Testis (tissue), 2 donors: Measurements from ENCODE around the gene BCAS3.

Source experiments
- POLR2A ChIP-seq: fragments of 450-650 bp; IDR thresholded peaks from one replicate; pipeline ENCODE4 v1.6.1; 2017; ENCODE audit warnings: antibody characterized with exemption, mild to moderate bottlenecking, moderate library complexity
- TF ChIP-seq, protein P1 (sequence below), 3 experiments: fragments of 450-650 bp in 2 of 3; fragments of 200-600 bp in 1 of 3; sonication (generic) in 1 of 3; IDR thresholded peaks; one replicate each; pipeline ENCODE4 v1.5.1; 2016 to 2019; ENCODE audit warnings: antibody characterized with exemption in 3 of 3, mild to moderate bottlenecking in 2 of 3, moderate library complexity in 1 of 3

DNA sequence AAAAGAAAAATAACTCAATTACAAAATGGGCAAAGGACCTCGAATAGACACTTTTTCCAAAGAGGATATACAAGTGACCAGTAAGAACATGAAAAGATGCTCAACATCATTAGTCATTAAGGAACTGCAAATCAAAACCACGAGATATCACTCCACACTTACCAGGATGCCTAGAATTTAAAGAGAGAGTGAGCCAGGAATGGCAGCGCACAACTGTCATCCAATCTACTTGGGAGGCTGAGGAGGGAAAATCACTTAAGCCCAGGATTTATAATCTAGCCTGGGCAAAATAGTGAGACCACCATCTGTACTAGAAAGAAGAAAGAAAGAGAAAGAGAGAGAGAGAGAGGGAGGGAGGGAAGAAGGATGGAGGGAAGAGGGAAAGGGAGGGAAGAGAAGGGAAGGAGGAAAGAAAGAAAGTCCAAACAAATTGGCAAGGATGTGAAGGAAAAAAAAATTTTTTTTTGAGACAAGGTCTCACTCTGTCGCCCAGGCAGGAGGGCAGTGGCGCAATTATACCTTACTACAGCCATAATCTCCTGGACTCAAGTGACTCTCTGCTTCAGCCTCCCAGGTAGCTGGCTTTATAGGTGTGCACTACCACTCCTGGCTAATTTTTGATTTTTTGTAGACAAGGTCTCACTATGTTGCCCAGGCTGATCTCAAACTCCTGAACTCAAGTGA lies 744.6 kb downstream of the BCAS3 start:
- TF ChIP-seq, protein P1, sequence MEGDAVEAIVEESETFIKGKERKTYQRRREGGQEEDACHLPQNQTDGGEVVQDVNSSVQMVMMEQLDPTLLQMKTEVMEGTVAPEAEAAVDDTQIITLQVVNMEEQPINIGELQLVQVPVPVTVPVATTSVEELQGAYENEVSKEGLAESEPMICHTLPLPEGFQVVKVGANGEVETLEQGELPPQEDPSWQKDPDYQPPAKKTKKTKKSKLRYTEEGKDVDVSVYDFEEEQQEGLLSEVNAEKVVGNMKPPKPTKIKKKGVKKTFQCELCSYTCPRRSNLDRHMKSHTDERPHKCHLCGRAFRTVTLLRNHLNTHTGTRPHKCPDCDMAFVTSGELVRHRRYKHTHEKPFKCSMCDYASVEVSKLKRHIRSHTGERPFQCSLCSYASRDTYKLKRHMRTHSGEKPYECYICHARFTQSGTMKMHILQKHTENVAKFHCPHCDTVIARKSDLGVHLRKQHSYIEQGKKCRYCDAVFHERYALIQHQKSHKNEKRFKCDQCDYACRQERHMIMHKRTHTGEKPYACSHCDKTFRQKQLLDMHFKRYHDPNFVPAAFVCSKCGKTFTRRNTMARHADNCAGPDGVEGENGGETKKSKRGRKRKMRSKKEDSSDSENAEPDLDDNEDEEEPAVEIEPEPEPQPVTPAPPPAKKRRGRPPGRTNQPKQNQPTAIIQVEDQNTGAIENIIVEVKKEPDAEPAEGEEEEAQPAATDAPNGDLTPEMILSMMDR (IDR thresholded peaks at IDR 0.05) = no peak
- no peak for TF ChIP-seq POLR2A
